ENCODE measurements around the gene NKD2. TPM values are rescaled to one million over a fixed set of nuclear protein-coding genes. Genes with fewer than 3 reads are reported as not detected.

Gene NKD2
- total RNA-seq, 1 experiment from 2014 or later, result 0.57 TPM

- no peaks in the 10 kb centered on the region for H4K20me1 ChIP-seq (ENCODE audit: insufficient read depth)
- no TSS peak for BruUV-seq (replicated peaks)
- H2AFZ ChIP-seq, result no peak overlapping the region
- POLR2A ChIA-PET (ENCODE audit: unreplicated experiment), result no interaction called here
- H3K4me2 ChIP-seq, result no peak overlapping the region
- CTCF ChIA-PET, result interaction anchor here (0.6 to 2.0 kb wide), 6 partner anchors 10 to 396 kb away, joined by 3 to 18 read pairs (median 5); no protein-coding TSS in a partner anchor
- H3K4me3 ChIP-seq, result no peak overlapping the region
- no peaks in the 10 kb centered on the region for H3K9me2 ChIP-seq (ENCODE audit: insufficient read depth)
- TF ChIP-seq CTCF (conservative IDR thresholded peaks at IDR 0.05) (no peak), EZH2 (IDR thresholded peaks at IDR 0.05; ENCODE audit: low read depth) (no peak)
- intact Hi-C loops (cut with micrococcal nuclease; ENCODE audit: unreplicated experiment), result loop anchor here (1.0 to 2.0 kb wide), 4 partner anchors 80 to 150 kb away; no protein-coding TSS in a partner anchor
- H3K27me3 ChIP-seq (ENCODE audit: insufficient read depth, low read depth), result peaks cover 87% of the 10 kb centered on the region
- H3K36me3 ChIP-seq (ENCODE audit: low read depth), result no peaks in the 10 kb centered on the region
- peak in 1 of 2 experiments; percentile 22 for DNase-seq
- no peaks in the 10 kb centered on the region for H3K79me2 ChIP-seq (ENCODE audit: low read depth)
- H3F3A ChIP-seq (ENCODE audit: insufficient read depth, low read depth), result no peaks in the 10 kb centered on the region; the same call in 1 of the 2 replicates
- no peaks in the 10 kb centered on the region for H3K4me1 ChIP-seq (replicated peaks; ENCODE audit: insufficient read depth)
- no peaks in the 10 kb centered on the region for H3K9me3 ChIP-seq (ENCODE audit: insufficient read depth, low read depth)
- no peak overlapping the region for H3K27ac ChIP-seq
Measured at GRCh38 chr5:1010641-1011046, 2.0 kb downstream of the NKD2 start.

GRCh38 chr5:1011226-1011631, 2.6 kb downstream of the NKD2 start:
- Histone ChIP-seq H3F3A (ENCODE audit: insufficient read depth, low read depth) (no peaks in the 10 kb centered on the region; the same call in 1 of the 2 replicates), H3K27ac (no peak overlapping the region), H3K9me2 (ENCODE audit: insufficient read depth) (no peaks in the 10 kb centered on the region), H4K20me1 (ENCODE audit: insufficient read depth) (no peaks in the 10 kb centered on the region), H3K4me2 (no peak overlapping the region), H3K79me2 (ENCODE audit: low read depth) (no peaks in the 10 kb centered on the region), H3K4me1 (replicated peaks; ENCODE audit: insufficient read depth) (no peaks in the 10 kb centered on the region), H3K4me3 (no peak overlapping the region), H2AFZ (no peak overlapping the region), H3K27me3 (ENCODE audit: insufficient read depth, low read depth) (peaks cover 87% of the 10 kb centered on the region), H3K9me3 (ENCODE audit: insufficient read depth, low read depth) (no peaks in the 10 kb centered on the region), H3K36me3 (ENCODE audit: low read depth) (no peaks in the 10 kb centered on the region)
- intact Hi-C loops (cut with micrococcal nuclease; ENCODE audit: unreplicated experiment), result loop anchor here (1.0 to 2.0 kb wide), 4 partner anchors 80 to 150 kb away; no protein-coding TSS in a partner anchor
- CTCF ChIA-PET, result interaction anchor here (0.6 to 2.0 kb wide), 6 partner anchors 10 to 396 kb away, joined by 3 to 18 read pairs (median 5); no protein-coding TSS in a partner anchor
- POLR2A ChIA-PET (ENCODE audit: unreplicated experiment), result no interaction called here
- TF ChIP-seq CTCF (conservative IDR thresholded peaks at IDR 0.05) (peak; percentile 88), EZH2 (IDR thresholded peaks at IDR 0.05; ENCODE audit: low read depth) (no peak)
- no TSS peak for BruUV-seq (replicated peaks)
- DNase-seq, result peak in 1 of 2 experiments; percentile 87

GRCh38 chr5:1011741-1012312, 3.2 kb downstream of the NKD2 start:
- Histone ChIP-seq H3K4me2 (no peak overlapping the region), H3K9me2 (ENCODE audit: insufficient read depth) (no peaks in the 10 kb centered on the region), H3K27me3 (ENCODE audit: insufficient read depth, low read depth) (peaks cover 87% of the 10 kb centered on the region), H4K20me1 (ENCODE audit: insufficient read depth) (no peaks in the 10 kb centered on the region), H3F3A (ENCODE audit: insufficient read depth, low read depth) (no peaks in the 10 kb centered on the region; the same call in 1 of the 2 replicates), H3K9me3 (ENCODE audit: insufficient read depth, low read depth) (no peaks in the 10 kb centered on the region), H3K4me1 (replicated peaks; ENCODE audit: insufficient read depth) (no peaks in the 10 kb centered on the region), H3K27ac (no peak overlapping the region), H2AFZ (no peak overlapping the region), H3K4me3 (no peak overlapping the region), H3K36me3 (ENCODE audit: low read depth) (no peaks in the 10 kb centered on the region), H3K79me2 (ENCODE audit: low read depth) (no peaks in the 10 kb centered on the region)
- POLR2A ChIA-PET (ENCODE audit: unreplicated experiment), result no interaction called here
- BruUV-seq (replicated peaks), result no TSS peak
- peak in 1 of 2 experiments; percentile 9 for DNase-seq
- intact Hi-C loops (cut with micrococcal nuclease; ENCODE audit: unreplicated experiment), result loop anchor here (1.0 to 2.0 kb wide), 4 partner anchors 81 to 149 kb away; no protein-coding TSS in a partner anchor
- TF ChIP-seq CTCF (conservative IDR thresholded peaks at IDR 0.05) (no peak), EZH2 (IDR thresholded peaks at IDR 0.05; ENCODE audit: low read depth) (no peak)
- CTCF ChIA-PET, result interaction anchor here (1.1 to 2.0 kb wide), 4 partner anchors 9 to 397 kb away, joined by 3 to 18 read pairs (median 8); no protein-coding TSS in a partner anchor
